ENCODE results near the gene MRGPRF. TPM values are rescaled to one million over a fixed set of nuclear protein-coding genes. Genes with fewer than 3 reads are reported as not detected.

MRGPRF gene
- total and polyA plus RNA-seq, 2 donors from 2014 or later: 9.3 to 19.0 TPM

DNA sequence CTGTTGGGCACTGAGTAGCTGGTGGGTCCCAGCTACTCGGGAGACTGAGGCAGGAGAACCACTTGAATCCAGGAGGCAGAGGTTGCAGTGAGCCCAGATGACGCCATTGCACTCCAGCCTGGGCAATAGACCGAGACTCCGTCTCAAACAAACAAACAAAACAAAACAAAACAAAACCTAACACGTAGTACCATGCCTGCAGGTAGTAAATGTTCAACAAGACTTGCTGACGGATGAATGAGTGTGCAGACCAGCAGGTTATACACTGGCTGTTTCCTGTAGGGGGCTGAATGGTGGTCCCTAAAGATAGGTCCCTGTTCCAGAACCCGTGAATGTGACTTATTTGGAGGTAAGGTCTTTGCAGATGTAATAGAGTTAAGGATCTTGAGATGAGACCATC is 19.5 kb downstream of the MRGPRF start:
- no peaks in the 10 kb centered on the region for H3K9me3 ChIP-seq (ENCODE audit: control insufficient read depth in 2 of 3, insufficient read depth in 1 of 3, low read length in 3 of 3)
- H3K36me3 ChIP-seq (ENCODE audit: control insufficient read depth in 2 of 3, insufficient read depth in 3 of 3, low read length in 3 of 3): no peaks in the 10 kb centered on the region
- H3K27ac ChIP-seq (ENCODE audit: low read depth in 2 of 2, low read length in 2 of 2): no peak overlapping the region
- TF ChIP-seq, protein P1, sequence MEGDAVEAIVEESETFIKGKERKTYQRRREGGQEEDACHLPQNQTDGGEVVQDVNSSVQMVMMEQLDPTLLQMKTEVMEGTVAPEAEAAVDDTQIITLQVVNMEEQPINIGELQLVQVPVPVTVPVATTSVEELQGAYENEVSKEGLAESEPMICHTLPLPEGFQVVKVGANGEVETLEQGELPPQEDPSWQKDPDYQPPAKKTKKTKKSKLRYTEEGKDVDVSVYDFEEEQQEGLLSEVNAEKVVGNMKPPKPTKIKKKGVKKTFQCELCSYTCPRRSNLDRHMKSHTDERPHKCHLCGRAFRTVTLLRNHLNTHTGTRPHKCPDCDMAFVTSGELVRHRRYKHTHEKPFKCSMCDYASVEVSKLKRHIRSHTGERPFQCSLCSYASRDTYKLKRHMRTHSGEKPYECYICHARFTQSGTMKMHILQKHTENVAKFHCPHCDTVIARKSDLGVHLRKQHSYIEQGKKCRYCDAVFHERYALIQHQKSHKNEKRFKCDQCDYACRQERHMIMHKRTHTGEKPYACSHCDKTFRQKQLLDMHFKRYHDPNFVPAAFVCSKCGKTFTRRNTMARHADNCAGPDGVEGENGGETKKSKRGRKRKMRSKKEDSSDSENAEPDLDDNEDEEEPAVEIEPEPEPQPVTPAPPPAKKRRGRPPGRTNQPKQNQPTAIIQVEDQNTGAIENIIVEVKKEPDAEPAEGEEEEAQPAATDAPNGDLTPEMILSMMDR (IDR thresholded peaks at IDR 0.05; ENCODE audit: borderline replicate concordance, extremely low read depth, insufficient read depth): no peak
- DNase-seq: peak in 2 of 5 donors; percentile 10 to 12
- peak overlapping the region in 1 of 3 donors; percentile 21 for H3K4me3 ChIP-seq (ENCODE audit: low read length in 3 of 3)
- H3K4me1 ChIP-seq (ENCODE audit: control insufficient read depth in 2 of 3, insufficient read depth in 2 of 3, low read depth in 1 of 3, low read length in 3 of 3): peaks cover 0 to 4% (median 2%) of the 10 kb centered on the region in 3 donors
- FAIRE-seq: no peak
- intact Hi-C loops (cut with DNase I): no loop called here
- H3K9ac ChIP-seq (ENCODE audit: low read length in 3 of 3): no peak overlapping the region
- no peaks in the 10 kb centered on the region for H3K27me3 ChIP-seq (ENCODE audit: control insufficient read depth, insufficient read depth, low read length)

DNA sequence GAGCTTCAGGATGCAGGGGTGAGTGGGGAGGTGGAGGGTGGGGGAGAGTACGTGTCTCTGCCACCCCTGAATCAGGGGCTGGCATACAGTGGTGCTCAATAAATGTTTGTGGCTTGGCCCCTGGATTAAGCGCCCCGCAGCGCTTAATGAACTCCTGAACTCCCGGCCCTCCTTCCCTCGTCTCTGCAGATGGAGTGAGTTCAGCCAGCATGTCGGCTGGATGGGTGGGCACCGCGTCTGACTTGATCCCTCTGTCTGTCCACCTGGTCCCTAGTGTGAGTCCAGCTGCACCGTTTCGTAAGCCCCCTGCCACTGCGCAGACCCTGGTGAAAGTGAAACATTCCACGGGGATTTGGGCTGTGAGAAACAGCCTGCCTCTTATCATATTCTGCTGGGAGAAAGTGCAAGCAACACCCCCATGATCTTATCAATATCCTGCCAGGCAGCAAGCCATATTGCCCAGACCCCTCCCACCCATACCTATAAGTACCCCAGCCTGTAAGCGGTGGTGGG is 20.2 kb downstream of the MRGPRF start:
- Histone ChIP-seq H3K36me3 (ENCODE audit: control insufficient read depth in 2 of 3, insufficient read depth in 3 of 3, low read length in 3 of 3) (no peaks in the 10 kb centered on the region), H3K27me3 (ENCODE audit: control insufficient read depth, insufficient read depth, low read length) (no peaks in the 10 kb centered on the region), H3K27ac (ENCODE audit: low read depth in 2 of 2, low read length in 2 of 2) (no peak overlapping the region), H3K4me3 (ENCODE audit: low read length in 3 of 3) (no peak overlapping the region), H3K4me1 (ENCODE audit: control insufficient read depth in 2 of 3, insufficient read depth in 2 of 3, low read depth in 1 of 3, low read length in 3 of 3) (peaks cover 0 to 4% (median 0%) of the 10 kb centered on the region in 3 donors), H3K9me3 (ENCODE audit: control insufficient read depth in 2 of 3, insufficient read depth in 1 of 3, low read length in 3 of 3) (no peaks in the 10 kb centered on the region), H3K9ac (ENCODE audit: low read length in 3 of 3) (no peak overlapping the region)
- TF ChIP-seq, protein P1 (IDR thresholded peaks at IDR 0.05; ENCODE audit: borderline replicate concordance, extremely low read depth, insufficient read depth): no peak
- no peak for FAIRE-seq
- intact Hi-C loops (cut with DNase I): no loop called here
- DNase-seq: peak in 2 of 5 donors; percentile 8 to 61

DNA sequence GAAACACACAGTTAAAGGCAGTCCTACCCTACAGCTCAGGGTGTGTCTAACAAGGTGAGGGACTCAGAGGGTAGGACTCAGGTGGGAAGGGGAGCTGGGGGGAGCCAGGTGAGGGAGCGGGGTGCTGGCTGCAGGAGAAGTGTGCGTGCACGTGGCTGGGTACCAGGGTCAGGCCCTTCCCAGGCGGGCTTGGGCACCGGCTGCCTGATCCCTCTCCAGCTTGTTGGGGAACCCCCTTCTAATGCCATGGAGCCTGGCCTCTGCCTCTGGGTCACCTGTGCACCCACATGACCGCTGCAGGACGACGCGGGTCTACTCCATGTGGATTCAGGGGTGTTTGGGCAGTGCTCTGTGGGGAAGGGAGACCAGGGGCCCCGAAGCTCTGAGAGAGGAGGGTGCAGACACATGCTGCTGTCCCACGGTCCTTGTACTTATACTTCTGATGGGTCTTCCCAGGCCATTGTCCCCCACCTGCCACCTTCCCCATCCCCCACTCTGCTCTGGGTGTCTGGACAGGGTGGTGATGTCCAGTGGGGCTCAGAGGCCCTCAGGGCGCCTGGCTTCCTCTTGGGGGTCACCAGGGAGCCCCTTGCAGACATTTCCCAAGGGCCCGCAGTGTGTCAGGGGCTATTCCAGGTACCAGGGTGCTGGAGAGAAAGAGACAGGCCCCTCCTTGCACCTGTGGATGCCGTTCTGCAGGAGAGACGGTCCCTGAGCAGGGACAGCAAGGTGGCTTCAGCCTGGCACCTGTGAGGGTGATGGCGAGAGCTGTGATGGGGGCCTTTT is 21.9 kb downstream of the MRGPRF start:
- H3K4me3 ChIP-seq (ENCODE audit: low read length in 3 of 3): no peak overlapping the region
- intact Hi-C loops (cut with DNase I): no loop called here
- FAIRE-seq (no peak), DNase-seq (peak in 2 of 5 donors; percentile 7 to 51)
- H3K9me3 ChIP-seq (ENCODE audit: control insufficient read depth in 2 of 3, insufficient read depth in 1 of 3, low read length in 3 of 3): no peaks in the 10 kb centered on the region
- no peaks in the 10 kb centered on the region for H3K36me3 ChIP-seq (ENCODE audit: control insufficient read depth in 2 of 3, insufficient read depth in 3 of 3, low read length in 3 of 3)
- H3K4me1 ChIP-seq (ENCODE audit: control insufficient read depth in 2 of 3, insufficient read depth in 2 of 3, low read depth in 1 of 3, low read length in 3 of 3): peaks cover 0 to 4% (median 0%) of the 10 kb centered on the region in 3 donors
- H3K9ac ChIP-seq (ENCODE audit: low read length in 3 of 3): no peak overlapping the region
- no peaks in the 10 kb centered on the region for H3K27me3 ChIP-seq (ENCODE audit: control insufficient read depth, insufficient read depth, low read length)
- no peak overlapping the region for H3K27ac ChIP-seq (ENCODE audit: low read depth in 2 of 2, low read length in 2 of 2)
- TF ChIP-seq, protein P1 (IDR thresholded peaks at IDR 0.05; ENCODE audit: borderline replicate concordance, extremely low read depth, insufficient read depth): no peak

Data from kidney (tissue), 14 donors.